ENCODE measurements around the gene TMEM184B.
A peak's percentile ranks its signal among the peaks of the same experiment; 100 is the strongest.

The TMEM184B gene

GRCh38 chr22:38221407-38221806 is 51.4 kb downstream of the TMEM184B start:
- DNase-seq: no peak

- no peak for DNase-seq
Measured at GRCh38 chr22:38220653-38221386, 52.0 kb downstream of the TMEM184B start.

GRCh38 chr22:38220163-38220562 is 52.6 kb downstream of the TMEM184B start:
- no peak for DNase-seq

- no peak for DNase-seq
Measured at GRCh38 chr22:38219632-38220031, 53.2 kb downstream of the TMEM184B start.

- DNase-seq: no peak
Measured at GRCh38 chr22:38218661-38219622, 53.9 kb downstream of the TMEM184B start.

GRCh38 chr22:38215156-38216038 is 57.4 kb downstream of the TMEM184B start:
- DNase-seq: no peak

GRCh38 chr22:38214302-38215056 is 58.3 kb downstream of the TMEM184B start:
- DNase-seq: no peak

- DNase-seq: no peak
Measured at GRCh38 chr22:38213990-38214301, 58.9 kb downstream of the TMEM184B start.

GRCh38 chr22:38213319-38213989 is 59.4 kb downstream of the TMEM184B start:
- no peak for DNase-seq

- no peak for DNase-seq
Measured at GRCh38 chr22:38212442-38212841, 60.4 kb downstream of the TMEM184B start.

- no peak for DNase-seq
Measured at GRCh38 chr22:38211556-38211955, 61.3 kb downstream of the TMEM184B start.

- DNase-seq: no peak
Measured at GRCh38 chr22:38208551-38208968, 64.2 kb downstream of the TMEM184B start.

GRCh38 chr22:38207898-38208432 is 64.8 kb downstream of the TMEM184B start:
- no peak for DNase-seq

GRCh38 chr22:38205261-38206128 is 67.3 kb downstream of the TMEM184B start:
- no peak for DNase-seq

- DNase-seq: no peak
Measured at GRCh38 chr22:38204784-38205183, 68.0 kb downstream of the TMEM184B start.

- DNase-seq: no peak
Measured at GRCh38 chr22:38203855-38204514, 68.8 kb downstream of the TMEM184B start.

GRCh38 chr22:38203090-38203810 is 69.6 kb downstream of the TMEM184B start:
- DNase-seq: peak; percentile 41

GRCh38 chr22:38202437-38203089 is 70.2 kb downstream of the TMEM184B start:
- peak; percentile 23 for DNase-seq

Data from NCI-H1436 (cell line).